Erythroblast (primary cell): Measurements from ENCODE around the gene TBCD.

Source experiments
- DNase-seq, 2 experiments: peaks; one replicate each; lab custom pipeline; 2025; lab: John Stamatoyannopoulos, UW
- GATA1 ChIP-seq: IDR thresholded peaks from 2 replicates; pipeline ENCODE4 v1.6.1; 2011; ENCODE audit warnings: low read depth, mild to moderate bottlenecking, control low read depth, low read length, moderate library complexity
- POLR2A ChIP-seq: IDR thresholded peaks from 2 replicates; pipeline ENCODE4 v1.6.1; 2011; ENCODE audit warnings: mild to moderate bottlenecking, low read length

TBCD gene

GRCh38 chr17:82940226-82941020 lies 188.6 kb downstream of the TBCD start:
- TF ChIP-seq GATA1 = no peak
- no peak for TF ChIP-seq POLR2A
- no peak for DNase-seq

DNA sequence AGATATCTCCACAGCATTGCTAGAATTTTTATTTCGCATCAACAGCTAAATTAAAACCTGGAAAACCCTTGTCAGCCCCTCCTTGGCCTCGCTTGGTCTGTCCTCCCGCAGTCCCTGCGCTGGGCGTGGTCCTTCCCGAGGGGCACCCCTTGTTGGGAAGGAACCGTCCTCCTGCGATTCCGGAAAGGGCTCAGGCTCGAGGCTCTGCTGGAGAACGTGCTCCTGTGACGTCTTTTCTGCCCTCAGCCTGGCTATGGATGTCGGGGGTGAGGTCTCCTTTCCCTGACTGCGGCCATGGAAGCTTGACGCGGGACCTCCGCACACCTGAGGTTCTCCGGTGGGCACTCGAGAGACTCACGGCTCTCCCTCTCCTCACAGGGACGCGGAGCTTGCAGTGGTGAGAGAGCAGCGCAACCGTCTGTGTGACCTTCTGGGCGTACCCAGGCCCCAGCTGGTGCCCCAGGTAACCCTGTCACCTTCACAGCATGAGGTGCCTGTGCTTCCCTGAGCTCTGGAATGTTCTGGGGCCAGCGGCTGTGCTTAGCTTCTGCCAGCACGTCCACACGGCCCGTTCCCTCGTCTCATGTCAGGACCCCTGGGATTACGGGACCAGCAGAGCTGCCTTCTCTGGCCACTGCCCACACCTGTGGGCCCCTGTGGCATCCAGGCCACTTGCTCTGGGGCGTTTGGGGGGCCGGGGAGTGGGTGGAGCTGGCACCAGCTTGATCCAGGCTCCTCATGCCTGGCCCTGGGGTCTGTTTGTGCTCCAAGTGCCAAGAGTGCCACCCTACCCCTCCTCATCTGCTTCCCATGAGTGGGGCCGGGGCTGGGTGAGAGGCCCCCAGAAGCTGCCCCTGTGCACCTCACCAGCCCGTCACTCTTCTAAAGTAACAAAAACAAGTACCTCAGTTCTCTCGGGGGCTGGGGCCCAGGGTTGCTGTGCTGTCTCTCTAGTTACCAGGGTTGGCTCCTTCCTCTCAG lies 189.4 kb downstream of the TBCD start:
- TF ChIP-seq POLR2A (no peak), GATA1 (no peak)
- no peak for DNase-seq

GRCh38 chr17:82942166-82943130 lies 190.6 kb downstream of the TBCD start:
- TF ChIP-seq POLR2A = no peak
- TF ChIP-seq GATA1 = no peak
- DNase-seq = no peak

DNA sequence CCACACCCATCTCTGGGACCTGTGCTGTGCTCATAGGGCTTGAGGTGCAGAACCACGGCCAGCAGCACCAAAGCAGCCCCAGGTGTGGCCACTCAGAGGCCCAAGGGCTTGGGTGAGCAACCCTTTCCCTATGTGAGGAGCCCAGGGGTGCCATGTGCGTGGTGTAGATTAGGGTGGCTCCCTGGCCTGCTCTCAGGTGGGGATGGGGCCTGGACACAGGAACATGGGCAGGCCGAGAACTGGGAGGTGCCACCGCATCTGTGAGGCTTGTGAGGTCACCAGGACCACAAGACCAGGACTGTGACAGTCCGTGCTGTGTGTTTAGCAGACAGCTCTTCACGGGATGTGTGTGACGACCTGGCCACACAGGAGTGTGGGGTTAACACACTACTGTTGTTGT lies 191.5 kb downstream of the TBCD start:
- no peak for TF ChIP-seq POLR2A
- no peak for TF ChIP-seq GATA1
- DNase-seq = no peak

GRCh38 chr17:82943751-82944150 lies 191.9 kb downstream of the TBCD start:
- TF ChIP-seq GATA1 (no peak), POLR2A (no peak)
- no peak for DNase-seq

- DNase-seq = no peak
- TF ChIP-seq GATA1 (no peak), POLR2A (no peak)
These were observed 193.1 kb downstream of the TBCD start for GRCh38 chr17:82944990-82945389.

- TF ChIP-seq POLR2A (no peak), GATA1 (no peak)
- DNase-seq = no peak
These were observed 194.2 kb downstream of the TBCD start for GRCh38 chr17:82946081-82946480.

DNA sequence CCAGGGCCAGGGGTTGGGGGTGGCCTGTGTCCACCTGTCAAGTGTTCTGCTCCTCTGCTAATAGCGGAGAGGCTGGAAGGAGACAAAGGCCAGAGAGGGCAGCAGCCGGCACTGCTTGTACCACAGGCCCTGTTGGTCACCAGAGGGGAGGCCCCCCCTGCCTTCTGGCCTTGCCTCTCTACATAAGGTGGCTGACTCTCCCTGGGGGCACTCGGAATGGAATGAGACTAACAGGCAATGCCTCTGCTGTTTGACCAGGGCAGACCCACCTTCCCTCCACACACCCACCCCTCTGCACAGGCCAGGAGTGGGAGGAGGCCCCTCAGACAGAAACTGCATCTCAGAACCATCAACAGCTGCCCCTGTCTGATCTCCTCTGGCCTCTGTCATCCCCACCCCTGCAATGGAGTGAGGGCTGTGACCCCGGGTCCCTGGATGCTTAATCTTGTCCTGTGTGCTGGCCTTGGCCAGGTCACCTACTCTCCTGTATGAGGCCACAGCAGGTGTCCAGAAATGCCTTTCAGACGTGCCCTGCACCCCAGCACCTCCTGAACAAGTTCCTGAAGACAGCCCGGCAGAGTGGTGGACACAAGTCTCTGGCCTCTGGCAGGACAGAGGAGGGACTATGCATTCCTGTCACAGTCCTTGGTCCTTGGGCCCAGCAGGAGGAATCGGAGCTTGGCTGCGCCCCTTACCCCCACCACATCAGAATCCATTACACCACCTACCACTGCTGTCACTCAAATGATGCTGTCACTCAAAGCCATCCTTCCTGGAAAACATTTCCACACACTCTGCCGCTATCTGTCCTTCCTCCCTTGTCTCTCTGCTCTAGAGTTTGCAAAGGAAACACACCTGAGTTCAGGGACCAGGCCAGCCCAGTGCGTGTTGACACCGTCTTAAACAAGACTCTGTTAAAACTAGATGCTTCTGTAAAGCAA lies 195.5 kb downstream of the TBCD start:
- TF ChIP-seq POLR2A (no peak), GATA1 (no peak)
- no peak for DNase-seq

- DNase-seq = no peak
- TF ChIP-seq POLR2A (no peak), GATA1 (no peak)
These were observed 196.2 kb downstream of the TBCD start for GRCh38 chr17:82948081-82948511.

GRCh38 chr17:82948957-82949356 lies 197.1 kb downstream of the TBCD start:
- no peak for DNase-seq
- no peak for TF ChIP-seq POLR2A
- no peak for TF ChIP-seq GATA1

DNA sequence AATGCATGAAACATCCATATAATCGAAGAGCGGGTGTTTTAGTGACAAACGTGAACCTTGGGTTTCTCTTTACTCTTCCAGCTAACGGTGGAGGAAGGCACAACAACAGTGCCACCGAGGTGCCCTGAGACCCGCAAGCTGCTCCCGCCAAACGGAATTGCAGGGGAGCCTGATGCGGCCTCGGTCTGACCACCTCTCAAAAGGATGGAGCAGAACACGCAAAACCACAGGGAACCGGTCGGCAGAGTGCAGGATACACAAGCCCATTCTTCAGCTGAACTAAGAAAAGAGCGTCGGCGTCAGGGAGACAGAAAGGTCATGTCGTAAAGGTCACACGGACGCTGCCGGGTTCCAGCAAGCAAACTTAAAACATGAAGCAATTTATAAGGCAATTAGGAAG lies 197.5 kb downstream of the TBCD start:
- TF ChIP-seq GATA1 (no peak), POLR2A (no peak)

DNA sequence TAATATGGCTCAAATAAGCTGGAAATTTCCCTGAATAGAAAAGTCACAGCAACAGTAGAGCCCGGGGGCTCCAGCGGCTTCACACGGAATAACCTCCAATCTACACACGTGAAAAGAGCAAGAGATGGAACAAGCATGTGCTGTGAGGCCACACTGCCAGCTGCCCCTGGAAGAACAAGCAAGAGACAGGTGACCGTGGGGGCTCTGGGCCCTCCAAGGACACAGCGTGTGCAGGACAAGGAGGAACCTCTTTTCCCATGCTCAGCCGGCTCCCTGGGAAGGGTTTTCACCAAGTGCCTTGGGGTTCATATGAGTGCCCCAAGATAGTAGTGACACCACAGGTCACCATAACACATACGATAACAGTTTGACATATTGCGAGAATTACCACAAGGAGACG lies 198.1 kb downstream of the TBCD start:
- DNase-seq = no peak
- no peak for TF ChIP-seq POLR2A
- no peak for TF ChIP-seq GATA1

More for the DNA sequence above, 197.5 kb downstream of the TBCD start:
- no peak for DNase-seq
